GM10248 (cell line): ENCODE measurements around the gene SERINC5.

ENCODE experiments used
- CTCF ChIA-PET: fragments of 300-600 bp; sonication (Branson Sonifier 250); formaldehyde crosslinking; extraction: SDS; loops from one replicate; lab custom pipeline; 2021; ENCODE audit warnings: antibody characterized with exemption; lab: Yijun Ruan, JAX
- POLR2A ChIA-PET: fragments of 350-650 bp; sonication (Branson Sonifier 250); formaldehyde crosslinking; extraction: SDS; loops from one replicate; lab custom pipeline; 2020; ENCODE audit warnings: antibody characterized with exemption; lab: Yijun Ruan, JAX
- DNase-seq: peaks from one replicate; pipeline ENCODE4 v3.0.0; 2012; ENCODE audit errors: extremely low spot score
- TF ChIP-seq, protein P1 (sequence below): IDR thresholded peaks from 2 replicates; pipeline ENCODE4 v1.5.1; 2012; ENCODE audit warnings: mild to moderate bottlenecking, low read depth; ENCODE audit errors: extremely low read depth, missing control alignments, control extremely low read depth

Gene SERINC5

DNA sequence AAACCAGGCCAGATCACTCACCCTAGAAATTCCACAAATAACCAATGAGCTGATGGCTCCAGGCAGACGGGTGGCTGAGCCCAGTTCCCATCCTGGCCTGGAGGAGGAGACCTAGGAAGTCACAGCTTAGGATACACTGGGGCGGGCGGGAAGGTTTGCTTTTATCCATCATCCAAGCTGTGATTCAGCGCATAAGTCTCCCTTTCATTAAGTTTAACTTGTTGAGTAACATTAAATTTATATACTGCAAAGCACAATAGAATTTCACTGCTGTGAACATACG lies 165.0 kb downstream of the SERINC5 start:
- DNase-seq, result no peak
- CTCF ChIA-PET, result interaction anchor here (1.1 to 10.9 kb wide), 12 partner anchors 7 to 216 kb away, joined by 3 to 124 read pairs (median 10); partner anchors contain the start of gene SERINC5
- POLR2A ChIA-PET, result no interaction called here

DNA sequence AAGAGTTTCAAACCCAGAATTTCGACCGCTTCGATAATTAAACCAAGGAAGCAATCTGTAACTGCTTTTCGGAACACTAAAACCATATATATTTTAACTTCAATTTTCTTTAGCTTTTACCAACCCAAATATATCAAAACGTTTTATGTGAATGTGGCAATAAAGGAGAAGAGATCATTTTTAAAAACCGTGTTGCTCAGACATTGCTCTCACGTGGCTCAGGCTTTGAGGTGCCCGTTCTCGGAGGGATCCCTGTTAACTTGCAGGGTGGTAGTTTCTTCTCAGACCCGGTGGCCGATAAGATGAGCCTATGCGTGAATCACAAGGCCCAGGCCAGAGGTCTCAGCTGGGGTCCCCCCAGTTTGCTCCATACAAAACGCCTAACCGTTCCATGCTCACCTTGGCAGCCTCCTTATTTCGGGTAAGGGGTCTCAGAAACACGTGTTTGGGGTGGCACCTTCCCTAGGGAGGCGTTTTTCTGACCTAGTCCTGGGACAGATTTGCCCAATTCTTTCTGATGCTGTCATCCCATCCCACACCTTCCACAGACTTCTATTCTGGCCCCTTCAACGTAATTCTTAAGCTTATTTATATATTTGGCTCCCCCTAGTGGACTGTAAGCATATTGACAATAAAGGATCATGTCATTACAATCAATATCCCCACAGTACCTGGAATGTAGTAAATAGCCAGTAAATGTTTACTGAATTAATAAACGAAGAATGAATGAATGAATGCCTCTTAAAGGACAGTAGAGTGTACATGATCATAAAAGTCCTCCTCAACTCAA lies 172.6 kb downstream of the SERINC5 start:
- peak; percentile 73 for DNase-seq
- ChIA-PET POLR2A (interaction anchor here (0.6 kb wide), 1 partner anchor 461 kb away, joined by 3 read pairs; no protein-coding TSS in a partner anchor), CTCF (interaction anchor here (0.6 to 4.4 kb wide), 96 partner anchors 9 to 1063 kb away, joined by 3 to 84 read pairs (median 4); partner anchors contain the start of gene CMYA5)
- TF ChIP-seq, protein P1, sequence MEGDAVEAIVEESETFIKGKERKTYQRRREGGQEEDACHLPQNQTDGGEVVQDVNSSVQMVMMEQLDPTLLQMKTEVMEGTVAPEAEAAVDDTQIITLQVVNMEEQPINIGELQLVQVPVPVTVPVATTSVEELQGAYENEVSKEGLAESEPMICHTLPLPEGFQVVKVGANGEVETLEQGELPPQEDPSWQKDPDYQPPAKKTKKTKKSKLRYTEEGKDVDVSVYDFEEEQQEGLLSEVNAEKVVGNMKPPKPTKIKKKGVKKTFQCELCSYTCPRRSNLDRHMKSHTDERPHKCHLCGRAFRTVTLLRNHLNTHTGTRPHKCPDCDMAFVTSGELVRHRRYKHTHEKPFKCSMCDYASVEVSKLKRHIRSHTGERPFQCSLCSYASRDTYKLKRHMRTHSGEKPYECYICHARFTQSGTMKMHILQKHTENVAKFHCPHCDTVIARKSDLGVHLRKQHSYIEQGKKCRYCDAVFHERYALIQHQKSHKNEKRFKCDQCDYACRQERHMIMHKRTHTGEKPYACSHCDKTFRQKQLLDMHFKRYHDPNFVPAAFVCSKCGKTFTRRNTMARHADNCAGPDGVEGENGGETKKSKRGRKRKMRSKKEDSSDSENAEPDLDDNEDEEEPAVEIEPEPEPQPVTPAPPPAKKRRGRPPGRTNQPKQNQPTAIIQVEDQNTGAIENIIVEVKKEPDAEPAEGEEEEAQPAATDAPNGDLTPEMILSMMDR, result peak; percentile 66

More for the DNA sequence above, 165.0 kb downstream of the SERINC5 start:
- TF ChIP-seq, protein P1, result no peak

DNA sequence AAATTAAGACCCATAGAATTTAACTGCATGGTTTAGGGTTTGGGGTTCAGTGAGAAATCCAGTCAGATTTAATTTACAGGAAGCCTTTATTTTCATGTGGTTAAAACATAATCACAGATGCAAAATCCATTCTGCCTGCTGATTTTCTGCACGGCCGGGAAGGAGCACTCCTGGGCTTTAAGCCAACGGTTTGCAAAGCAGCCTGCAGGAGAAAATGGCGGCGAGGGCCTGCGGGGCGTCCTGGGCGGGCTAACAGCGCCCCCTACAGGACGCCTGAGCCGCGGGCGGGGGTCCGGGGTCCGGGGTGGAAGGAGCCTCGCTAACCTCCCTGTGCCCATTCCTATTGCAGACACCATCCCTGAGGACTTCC lies 173.1 kb downstream of the SERINC5 start:
- TF ChIP-seq, protein P1, result peak; percentile 58
- ChIA-PET POLR2A (no interaction called here), CTCF (interaction anchor here (0.7 to 4.4 kb wide), 60 partner anchors 8 to 1062 kb away, joined by 3 to 84 read pairs (median 4); no protein-coding TSS in a partner anchor)
- DNase-seq, result peak; percentile 67

DNA sequence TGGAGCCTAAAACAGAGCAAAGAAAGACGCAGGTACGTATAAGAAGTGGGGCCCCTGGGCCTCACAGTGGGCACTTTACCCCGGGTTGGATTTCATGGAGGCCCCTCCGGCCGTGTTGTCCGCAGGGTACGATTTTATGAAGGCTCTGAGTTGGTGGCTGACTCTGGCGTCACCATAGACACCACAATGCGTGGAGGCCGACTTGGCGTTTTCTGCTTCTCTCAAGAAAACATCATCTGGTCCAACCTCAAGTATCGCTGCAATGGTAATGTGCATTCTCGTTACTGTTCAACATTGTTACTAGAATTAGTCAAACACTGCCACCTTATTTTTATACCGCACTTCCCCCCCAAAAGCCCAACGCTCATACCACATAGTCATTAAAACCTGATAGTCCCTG lies 173.6 kb downstream of the SERINC5 start:
- CTCF ChIA-PET, result interaction anchor here (4.1 to 4.4 kb wide), 2 partner anchors 14 to 204 kb away, joined by 45 to 84 read pairs; no protein-coding TSS in a partner anchor
- DNase-seq, result no peak
- POLR2A ChIA-PET, result no interaction called here
- TF ChIP-seq, protein P1, result no peak

- ChIA-PET POLR2A (no interaction called here), CTCF (interaction anchor here (1.3 to 3.3 kb wide), 4 partner anchors 12 to 229 kb away, joined by 5 to 27 read pairs (median 8); no protein-coding TSS in a partner anchor)
- TF ChIP-seq, protein P1, result no peak
- DNase-seq, result no peak
These were observed 176.9 kb downstream of the SERINC5 start for GRCh38 chr5:80078921-80079320.

GRCh38 chr5:80077051-80077714 lies 178.7 kb downstream of the SERINC5 start:
- ChIA-PET CTCF (interaction anchor here (0.8 to 3.3 kb wide), 5 partner anchors 8 to 1052 kb away, joined by 3 to 27 read pairs (median 6); no protein-coding TSS in a partner anchor), POLR2A (no interaction called here)
- no peak for DNase-seq
- TF ChIP-seq, protein P1, result no peak
